ENCODE data around the gene SLCO3A1.
A peak's percentile ranks its signal among the peaks of the same experiment; 100 is the strongest.

SLCO3A1 gene

DNA sequence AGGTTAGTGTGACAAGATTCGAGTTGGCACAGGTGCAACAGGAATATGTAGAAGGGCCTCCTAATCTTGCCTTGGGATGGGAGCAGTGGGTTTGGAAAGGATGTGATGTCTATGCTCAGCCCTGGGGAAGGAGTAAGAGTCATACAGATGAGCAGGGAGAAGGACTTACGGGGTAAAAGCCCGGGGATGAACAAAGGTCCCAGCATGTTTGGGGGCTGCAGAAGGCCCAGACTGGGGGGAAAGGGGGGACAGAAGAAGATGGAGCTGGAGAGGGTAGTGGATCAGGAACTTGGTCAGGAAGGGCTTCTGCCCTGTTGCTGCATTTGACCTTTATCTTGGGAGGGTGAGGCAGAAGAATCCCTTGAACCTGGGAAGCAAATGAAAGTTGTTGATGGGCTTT lies 300.1 kb downstream of the SLCO3A1 start:
- no peak for DNase-seq (ENCODE audit: low read depth in 2 of 2, low spot score in 1 of 2)

DNA sequence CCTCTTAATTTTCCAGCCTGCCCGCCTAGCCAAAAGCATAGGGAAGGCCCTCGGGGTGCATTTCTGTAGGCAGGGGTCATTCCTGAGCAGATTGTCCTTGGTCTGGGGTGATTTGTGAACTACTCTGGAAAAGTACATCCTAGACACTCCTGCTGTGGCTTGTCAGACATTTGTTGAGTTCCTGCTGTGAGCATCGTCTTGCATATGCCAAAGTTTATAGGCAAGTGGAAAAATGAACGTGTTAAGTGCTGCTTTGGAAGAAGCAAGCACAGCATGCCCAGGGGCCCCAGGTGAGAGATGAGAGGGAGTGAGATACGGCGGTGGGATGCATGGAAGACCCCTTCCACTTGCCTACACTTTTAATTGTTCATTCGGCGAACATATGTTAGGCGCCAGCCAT lies 302.4 kb downstream of the SLCO3A1 start:
- no peak for DNase-seq (ENCODE audit: low read depth in 2 of 2, low spot score in 1 of 2)

DNA sequence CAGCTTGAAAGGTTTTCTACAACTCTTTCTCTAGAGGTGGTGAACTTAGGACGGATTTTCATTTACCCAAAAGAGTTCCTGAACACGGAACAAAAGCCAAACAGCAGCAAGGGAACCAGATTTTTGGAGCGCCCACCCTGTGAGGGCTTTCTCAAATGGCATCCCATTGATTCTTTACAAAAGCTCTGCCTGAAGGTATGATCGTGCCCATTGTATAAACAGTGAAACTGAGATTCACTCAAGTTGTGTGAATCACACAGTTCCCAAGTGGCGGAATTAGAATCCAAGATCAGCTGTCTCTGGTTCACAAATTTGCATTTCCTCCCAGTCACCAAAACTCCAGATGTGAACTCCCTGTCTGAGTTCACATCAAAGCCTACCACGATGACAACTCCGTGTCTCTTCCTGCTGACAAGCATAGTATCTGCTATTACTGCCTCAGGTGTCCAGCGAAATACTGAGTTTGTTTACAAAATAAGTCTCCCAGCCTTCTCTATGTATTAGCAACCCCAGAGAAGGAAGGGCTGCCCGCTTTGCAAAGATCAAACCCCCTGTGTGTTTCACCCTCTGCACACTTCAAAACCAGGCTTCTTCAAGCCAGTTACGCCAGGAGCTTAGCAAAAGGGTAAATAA lies 304.3 kb downstream of the SLCO3A1 start:
- DNase-seq (ENCODE audit: low read depth in 2 of 2, low spot score in 1 of 2), result no peak

DNA sequence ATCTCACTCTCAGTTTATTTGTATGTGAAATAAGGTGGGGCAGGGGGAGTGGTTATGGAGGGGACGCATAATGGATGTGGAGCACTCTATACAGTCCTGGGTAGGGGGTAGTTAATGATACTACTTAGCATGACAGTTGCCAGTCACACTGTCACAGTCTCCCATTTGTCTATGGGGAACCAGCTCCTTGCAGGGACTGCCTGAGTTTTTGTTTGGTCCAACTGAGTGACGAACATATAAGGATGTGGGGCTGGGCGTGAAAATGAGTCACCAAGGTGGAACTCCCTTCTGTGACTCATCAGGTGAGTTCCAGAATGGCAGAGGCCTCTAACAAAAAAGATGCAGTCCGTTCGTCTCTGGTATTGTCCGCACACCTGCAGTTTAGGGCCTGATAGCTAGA lies 304.9 kb downstream of the SLCO3A1 start:
- peak in 1 of 2 donors; percentile 16 for DNase-seq (ENCODE audit: low read depth in 2 of 2, low spot score in 1 of 2)

DNA sequence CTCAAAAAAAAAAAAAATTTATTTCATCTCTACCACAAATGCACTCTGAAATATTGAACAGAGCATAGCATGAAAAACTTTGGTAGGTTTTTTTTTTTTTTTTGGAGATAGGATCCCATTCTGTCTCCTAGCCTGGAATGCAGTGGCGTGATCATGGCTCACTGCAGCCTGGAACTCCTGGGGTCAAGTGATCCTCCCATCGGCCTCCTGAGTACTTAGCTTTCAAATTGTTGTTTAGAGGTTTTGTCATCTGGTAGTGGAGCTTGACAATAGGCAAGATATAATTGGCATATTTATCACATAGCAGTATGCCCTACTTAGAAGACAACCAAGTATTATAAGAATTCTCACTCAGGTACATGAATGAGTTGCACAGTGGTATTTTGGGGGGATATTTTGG lies 306.0 kb downstream of the SLCO3A1 start:
- no peak for DNase-seq (ENCODE audit: low read depth in 2 of 2, low spot score in 1 of 2)

DNA sequence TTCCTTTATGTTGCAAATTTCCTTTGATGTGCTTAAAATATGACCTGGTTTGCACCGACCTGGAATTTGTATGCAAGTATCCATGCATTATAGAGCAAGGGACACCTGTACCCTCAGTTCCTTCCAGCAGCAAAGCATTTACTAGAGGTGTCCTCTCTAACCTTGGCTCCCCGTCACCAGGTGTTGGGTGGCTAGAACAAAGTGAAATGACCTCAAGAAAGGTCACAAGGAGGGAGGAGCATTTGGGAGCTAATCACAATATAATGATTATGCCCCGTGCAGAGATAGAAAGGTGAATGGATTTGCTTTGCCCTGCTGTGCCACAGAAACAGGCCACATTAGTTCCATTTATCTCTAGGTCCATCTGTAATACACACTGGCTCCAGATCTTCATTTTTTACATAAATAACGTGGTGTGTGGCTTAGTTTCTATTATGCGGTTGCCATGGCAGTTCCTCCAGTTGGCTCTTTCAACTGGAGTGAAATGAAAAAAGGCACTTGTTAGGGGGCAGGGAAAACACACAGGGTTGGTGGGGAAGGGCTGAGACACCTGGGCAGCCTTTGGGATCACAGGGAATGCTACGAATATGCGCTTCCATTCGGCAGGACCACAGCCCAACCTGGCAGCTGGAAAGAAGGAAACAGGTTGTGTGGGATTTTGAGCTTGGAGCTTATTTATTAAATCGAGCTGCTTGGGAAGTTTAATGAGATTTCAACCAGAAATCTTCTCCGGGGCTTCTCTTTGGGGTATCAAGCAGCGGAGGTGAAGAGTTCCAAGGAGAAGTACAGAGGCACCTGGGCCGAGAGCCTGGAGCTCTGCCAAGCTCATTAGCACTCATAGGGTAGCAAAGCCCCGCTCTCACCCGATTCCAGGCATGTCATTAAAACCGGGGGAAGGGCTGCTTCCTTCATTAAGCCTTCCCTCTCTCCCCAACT lies 306.7 kb downstream of the SLCO3A1 start:
- no peak for DNase-seq (ENCODE audit: low read depth in 2 of 2, low spot score in 1 of 2)

DNA sequence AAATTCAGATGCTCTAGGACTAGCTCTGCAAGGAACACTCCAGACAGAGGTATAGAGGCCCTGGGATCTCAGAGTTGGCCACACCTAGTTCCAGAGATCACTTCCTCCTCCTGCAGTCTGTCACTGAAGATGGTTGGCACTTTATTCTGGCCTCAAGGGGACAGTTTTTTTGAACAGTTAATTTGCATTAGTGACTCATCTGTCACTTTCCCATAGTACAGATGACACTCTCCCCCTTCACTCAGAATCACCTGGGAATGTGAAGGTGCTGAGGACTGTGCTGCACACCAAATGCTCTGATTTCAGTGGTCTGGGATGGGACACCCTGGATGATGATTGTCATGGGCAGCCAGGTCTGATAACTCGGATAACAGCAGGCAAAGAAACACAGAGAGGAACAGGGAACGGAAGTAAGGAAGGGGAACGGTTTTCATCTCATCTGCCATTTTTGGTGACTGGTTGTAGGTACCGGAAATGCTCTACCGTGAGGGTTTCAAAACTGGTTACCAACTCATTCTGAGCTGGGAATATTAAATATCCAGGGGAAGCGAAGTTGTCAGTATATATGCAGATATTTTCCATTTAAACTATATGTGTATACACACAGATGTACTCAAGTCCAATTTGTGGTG lies 307.6 kb downstream of the SLCO3A1 start:
- no peak for DNase-seq (ENCODE audit: low read depth in 2 of 2, low spot score in 1 of 2)

DNA sequence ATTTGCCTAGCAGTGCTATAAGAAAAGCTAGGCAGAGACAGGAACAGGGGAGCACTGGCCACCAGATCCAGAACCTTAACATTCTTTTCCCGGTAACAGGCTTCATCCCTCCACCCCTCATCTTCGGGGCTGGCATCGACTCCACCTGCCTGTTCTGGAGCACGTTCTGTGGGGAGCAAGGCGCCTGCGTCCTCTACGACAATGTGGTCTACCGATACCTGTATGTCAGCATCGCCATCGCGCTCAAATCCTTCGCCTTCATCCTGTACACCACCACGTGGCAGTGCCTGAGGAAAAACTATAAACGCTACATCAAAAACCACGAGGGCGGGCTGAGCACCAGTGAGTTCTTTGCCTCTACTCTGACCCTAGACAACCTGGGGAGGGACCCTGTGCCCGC lies 309.1 kb downstream of the SLCO3A1 start:
- DNase-seq (ENCODE audit: low read depth in 2 of 2, low spot score in 1 of 2), result no peak

DNA sequence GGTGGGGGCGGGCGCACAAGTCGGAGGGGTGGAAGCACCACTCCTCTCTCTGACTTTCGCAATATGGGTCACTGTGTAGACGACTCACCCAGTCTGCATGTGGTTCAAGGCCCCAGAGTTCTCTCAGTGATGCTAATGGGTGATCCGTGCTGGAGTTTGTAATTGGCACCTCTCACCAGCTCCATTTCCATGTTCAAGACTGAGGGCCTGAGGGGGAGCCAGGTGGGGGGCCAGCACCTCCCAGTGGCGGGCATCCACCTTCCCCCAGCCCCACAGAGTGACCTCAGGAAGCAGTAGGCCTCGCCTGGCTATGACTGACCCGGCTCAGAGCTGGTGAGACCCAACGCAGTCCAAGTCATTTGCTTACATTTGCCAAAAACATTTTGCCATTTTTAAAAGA lies 310.1 kb downstream of the SLCO3A1 start:
- DNase-seq (ENCODE audit: low read depth in 2 of 2, low spot score in 1 of 2), result no peak

DNA sequence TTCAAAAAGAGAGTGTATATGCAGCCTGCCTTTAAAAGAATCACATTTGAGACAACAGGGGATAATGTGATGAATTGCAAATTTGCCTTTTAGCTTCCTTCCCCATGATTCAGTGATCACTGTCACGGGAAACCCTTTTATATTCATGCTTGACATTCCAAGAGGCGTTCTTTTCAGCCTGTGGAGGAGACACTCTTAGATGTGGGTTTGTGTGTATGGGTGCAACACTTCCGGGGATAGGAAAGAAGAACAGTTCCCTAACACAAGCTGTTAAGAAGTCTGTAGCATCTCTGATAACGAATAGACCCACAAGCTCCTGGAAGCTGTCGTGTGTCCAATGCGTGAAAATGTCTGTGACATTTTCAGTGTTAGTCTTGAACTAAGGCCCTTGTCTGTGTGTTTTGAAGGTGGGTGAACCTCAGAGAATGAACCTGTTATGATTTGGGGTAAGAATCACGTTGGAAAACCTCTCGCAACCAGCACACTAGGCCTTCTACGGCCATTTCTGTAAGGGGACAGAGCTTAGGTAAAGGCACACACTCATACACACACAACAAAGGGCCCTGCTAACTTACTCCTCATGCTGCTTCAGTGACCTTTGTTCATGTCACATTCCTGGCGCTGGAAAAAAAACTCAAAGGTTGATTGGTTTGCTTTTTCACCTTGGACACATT lies 311.0 kb downstream of the SLCO3A1 start:
- DNase-seq (ENCODE audit: low read depth in 2 of 2, low spot score in 1 of 2), result no peak

DNA sequence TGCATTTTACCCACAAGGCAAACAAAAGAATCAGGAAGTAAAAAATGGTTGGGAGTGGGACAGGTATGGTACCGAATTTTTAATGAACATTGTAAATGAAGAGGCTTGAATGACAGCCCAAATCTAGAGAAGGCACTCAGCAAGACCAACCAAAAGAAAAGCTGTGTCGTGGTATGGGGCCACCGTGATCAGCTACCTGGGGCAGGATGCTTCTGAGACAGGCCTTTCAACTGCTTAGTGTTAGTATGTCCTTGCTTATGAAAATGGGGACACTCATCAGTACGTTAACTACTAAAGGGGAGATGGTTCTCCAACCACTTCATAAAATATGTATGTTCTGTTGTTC lies 311.5 kb downstream of the SLCO3A1 start:
- DNase-seq (ENCODE audit: low read depth in 2 of 2, low spot score in 1 of 2), result no peak

DNA sequence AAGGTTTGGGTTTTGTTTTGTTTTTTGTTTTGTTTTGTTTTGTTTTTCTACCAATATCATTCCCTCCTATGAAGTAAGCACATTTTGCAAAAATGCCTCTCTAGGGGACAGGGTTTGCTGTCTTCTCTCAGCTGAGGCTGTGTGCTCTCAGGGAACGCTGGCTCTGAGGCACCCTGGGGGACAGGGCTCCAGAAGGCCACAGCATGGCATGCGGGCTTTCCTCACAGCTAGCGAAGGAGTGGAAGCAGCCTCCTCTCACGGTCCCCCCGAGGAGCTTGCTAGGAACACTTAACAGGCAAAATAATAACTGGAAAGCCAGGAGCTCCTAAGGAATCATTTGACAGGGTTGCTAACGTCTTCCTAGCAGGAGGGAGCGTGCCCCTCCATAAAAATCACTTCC lies 312.5 kb downstream of the SLCO3A1 start:
- no peak for DNase-seq (ENCODE audit: low read depth in 2 of 2, low spot score in 1 of 2)

DNA sequence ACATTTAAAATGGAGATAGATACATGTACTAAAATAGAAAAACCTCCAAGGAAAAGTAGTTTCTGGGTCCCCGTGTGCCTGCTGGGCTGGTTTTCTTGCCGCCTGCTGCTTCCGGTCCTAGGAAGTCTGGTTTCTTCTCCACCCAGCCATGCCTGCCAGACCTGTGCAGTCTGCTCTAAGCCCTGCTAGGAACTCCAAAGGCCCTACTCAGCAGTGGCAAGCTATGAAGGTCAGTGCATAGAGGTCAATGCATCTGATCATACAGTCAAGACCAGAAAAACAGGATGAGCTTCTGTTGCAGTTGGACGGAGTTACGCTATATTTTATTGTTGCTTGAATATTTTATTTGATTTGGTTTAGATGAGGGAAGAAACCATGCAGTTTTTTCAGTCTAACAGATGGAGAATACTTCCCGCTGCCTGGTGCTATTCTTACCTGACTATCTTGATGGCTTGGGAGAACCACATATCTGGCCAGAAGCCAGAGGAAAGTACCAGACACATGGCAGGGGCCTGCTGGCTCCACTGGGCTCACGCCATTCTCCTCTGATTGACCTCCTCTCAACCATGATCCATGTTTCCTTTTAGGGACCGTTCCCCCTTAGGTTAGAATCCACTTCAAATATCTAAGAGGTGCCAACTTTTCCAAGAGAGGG lies 313.4 kb downstream of the SLCO3A1 start:
- DNase-seq (ENCODE audit: low read depth in 2 of 2, low spot score in 1 of 2), result no peak

DNA sequence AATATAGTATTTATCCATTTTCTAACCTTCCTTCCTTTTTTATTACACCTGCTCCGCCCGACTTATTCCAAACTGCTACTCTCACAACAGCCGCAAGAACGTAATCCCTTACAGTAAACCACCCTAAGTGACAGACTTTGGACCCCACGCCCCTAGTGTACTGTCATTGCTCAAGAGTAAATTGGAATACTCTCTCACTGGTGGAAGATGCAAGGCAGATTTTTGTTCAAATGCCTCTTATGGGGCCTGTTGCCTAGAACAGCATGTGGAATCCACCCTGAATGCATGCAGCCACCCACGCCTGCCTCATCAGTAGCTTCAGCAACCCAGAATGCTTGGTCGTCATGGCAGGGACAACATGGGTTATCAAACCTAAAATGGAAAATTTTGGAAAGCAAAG lies 313.9 kb downstream of the SLCO3A1 start:
- DNase-seq (ENCODE audit: low read depth in 2 of 2, low spot score in 1 of 2), result no peak

DNA sequence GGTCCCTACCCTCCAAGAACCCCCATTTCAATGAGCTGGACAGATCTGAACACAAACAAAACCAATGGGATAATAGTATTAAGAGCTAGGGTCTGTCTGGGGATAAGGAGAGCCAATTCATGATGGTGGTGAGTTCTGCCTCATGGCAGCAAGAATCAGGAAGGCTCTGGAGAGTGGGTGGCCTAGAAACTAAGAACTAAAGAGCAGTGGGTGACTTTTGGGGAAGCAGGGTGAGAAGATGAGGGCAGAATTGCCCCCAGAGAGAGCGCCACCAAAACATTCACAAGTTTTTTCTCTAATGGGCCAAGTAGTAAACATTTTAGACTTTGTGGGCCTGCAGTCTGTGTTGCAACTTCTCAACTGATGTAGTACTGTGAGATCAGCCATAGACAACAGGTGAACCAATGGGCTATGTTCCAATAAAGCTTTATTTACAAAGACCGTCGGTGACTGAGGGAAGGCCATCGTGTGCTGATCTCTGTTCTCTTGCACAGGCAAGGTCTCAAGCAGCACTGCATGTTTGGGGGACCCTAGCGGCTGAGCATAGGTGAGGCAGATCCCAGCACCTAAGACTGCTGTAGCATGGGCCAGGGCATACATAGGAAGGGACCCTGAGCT lies 314.7 kb downstream of the SLCO3A1 start:
- DNase-seq (ENCODE audit: low read depth in 2 of 2, low spot score in 1 of 2), result no peak

DNA sequence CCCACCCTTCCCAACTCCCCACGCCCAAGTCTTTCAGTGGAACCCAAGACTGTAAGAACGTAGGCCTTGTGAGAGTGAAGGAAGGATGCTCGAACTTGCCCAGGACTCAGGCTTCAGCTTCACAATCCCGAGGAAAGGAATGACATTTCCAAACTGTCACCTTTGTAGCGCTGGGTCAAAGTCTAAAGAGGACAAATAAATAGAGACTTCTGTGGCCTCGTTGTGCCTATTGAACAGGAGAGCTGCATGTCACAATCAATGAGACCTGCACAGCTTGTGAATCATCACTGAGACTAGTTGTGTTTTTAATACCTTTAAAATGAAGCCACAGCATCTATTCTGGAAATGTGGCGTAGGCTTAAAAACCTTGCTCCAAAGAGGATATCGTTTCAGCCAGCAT lies 317.4 kb downstream of the SLCO3A1 start:
- no peak for DNase-seq (ENCODE audit: low read depth in 2 of 2, low spot score in 1 of 2)

DNA sequence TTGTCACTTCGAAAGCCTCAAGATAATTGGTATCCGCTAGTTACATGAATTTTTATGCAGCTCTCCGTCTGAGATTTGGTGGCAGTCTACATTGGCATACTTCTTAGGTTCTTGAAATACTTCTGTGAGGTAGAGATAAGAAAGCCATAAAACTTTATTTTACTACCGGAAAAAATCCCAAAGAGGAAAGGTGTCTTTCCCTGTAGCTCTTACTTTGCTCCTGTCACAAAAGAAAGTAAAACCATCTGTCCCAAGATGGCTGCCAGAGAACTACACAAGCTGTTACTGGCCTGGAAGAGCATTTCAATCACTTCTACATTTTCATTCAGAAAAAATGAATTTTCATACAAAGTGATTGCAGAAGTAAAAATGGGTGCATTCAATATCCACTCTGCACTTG lies 325.4 kb downstream of the SLCO3A1 start:
- DNase-seq (ENCODE audit: low read depth in 2 of 2, low spot score in 1 of 2), result no peak

DNA sequence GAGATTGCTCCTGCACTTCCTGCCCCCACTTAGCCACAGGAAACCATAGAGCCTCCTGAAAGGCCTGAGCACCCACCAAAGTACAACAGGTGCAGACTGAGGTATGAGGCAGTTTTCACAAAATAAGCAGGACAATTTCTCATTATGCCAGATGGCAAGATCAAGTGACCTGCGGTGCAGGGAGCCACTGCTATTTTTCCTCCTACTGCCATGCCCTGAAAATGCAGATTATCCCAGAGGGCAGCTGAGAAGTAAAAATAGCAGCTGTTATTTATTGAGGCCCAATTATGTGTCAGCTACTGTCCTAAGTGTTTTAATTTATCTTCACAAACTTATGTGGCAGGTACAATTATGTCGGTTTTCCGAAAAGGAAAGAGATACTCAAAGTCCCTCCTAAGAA lies 330.6 kb downstream of the SLCO3A1 start:
- no peak for DNase-seq (ENCODE audit: low read depth in 2 of 2, low spot score in 1 of 2)

DNA sequence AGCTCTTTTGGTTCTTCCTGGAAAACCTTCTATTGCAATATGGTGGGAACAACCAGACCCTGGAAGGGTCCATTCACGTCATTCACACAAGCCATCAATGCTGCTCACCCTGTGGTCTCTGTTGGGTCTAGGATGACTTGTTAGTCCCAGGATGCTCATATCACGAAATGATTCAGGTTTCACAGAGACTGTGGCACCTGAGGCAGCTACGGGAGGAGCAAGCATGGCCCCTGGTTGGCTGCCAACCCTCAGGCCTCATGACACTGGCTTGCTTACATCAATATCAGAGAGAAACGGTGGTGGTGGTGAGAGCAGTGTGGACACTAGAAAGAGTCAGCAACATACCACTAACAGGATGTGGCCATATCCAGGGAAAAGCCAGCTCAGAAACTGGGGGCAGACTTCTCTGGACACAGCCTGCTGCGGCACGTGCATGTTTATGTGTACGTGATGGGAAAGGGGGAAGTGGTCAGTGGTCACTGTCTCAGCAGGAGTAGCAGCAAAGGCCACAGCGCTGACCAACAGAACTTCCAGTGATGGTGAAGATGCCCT lies 331.2 kb downstream of the SLCO3A1 start:
- DNase-seq (ENCODE audit: low read depth in 2 of 2, low spot score in 1 of 2), result no peak

DNA sequence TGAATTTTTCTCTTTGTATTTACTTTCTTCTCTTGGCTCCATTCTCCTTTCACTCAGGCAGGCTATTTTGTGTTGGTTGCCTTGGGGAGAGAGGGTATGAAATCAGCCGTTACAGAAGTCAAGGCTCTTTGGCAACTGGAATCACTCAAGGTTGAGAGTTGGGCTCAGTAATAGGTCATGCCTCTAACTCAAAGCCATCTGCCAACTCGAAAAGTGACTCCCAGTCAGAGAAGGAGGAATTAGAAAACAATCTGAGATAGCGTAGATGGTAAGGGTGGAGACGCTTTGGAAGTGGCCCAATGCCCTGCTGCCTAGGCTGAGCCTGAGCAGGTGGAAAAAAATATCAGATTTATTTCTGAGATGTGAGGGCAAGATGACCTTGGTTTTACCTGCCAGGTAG lies 334.5 kb downstream of the SLCO3A1 start:
- no peak for DNase-seq (ENCODE audit: low read depth in 2 of 2, low spot score in 1 of 2)

DNA sequence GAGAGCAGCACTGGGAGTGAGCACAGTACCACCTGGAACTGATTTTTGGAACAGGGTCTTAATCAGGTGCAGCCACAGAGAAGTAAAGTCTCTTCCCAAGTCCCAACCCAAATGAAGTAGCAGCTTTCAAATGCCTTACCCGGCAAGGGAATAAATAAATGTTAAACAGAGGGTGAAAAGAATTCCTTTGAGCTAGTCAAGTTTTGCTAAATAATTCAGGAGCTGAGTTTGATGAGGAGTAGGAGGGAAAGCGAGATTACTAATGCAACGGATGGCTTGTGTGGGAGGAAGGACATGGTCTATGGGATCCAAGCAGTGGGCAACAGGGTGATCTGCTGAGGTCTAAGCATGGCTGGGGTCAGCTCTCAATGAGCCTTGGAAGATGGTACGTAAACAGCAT lies 335.7 kb downstream of the SLCO3A1 start:
- DNase-seq (ENCODE audit: low read depth in 2 of 2, low spot score in 1 of 2), result no peak

Measured in stimulated activated CD8-positive, alpha-beta memory T cell treated with anti-CD3 and anti-CD28 coated beads, Interleukin-4, amount 100 ng/mL, for 4 hours (primary cell).